NOMO-1 treated with DMSO at 0.1 percent for 48 hours (cell line): ENCODE data around the gene SUCLG1.
"Not testable (repeated sequence)": the region's sequence is repeated elsewhere in the genome, so short reads cannot be mapped to it uniquely, and the experiment has no call there.

ENCODE experiments used
- DNase-seq: peaks from one replicate; lab custom pipeline; 2025; ENCODE audit not compliant: unreplicated experiment; lab: John Stamatoyannopoulos, UW

SUCLG1 gene

DNA sequence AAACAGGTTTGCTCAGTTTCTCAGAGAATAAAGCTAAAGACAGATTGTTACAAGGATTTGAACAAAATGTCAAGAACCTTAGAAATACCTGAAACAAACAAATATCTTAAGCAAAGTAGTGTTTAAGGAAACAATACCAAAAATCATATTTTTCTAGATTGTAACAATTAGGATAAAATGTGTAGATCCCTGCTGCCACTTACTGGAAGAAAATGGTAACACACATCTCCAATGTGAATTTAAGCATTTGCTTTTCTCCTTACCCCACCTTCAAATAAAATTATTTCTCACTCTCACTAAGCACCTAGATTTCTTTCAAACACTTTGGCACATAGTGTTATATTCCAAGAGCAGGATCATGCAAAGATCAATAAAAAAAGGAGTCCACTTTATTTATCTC lies 34.9 kb downstream of the SUCLG1 start:
- DNase-seq = no peak

DNA sequence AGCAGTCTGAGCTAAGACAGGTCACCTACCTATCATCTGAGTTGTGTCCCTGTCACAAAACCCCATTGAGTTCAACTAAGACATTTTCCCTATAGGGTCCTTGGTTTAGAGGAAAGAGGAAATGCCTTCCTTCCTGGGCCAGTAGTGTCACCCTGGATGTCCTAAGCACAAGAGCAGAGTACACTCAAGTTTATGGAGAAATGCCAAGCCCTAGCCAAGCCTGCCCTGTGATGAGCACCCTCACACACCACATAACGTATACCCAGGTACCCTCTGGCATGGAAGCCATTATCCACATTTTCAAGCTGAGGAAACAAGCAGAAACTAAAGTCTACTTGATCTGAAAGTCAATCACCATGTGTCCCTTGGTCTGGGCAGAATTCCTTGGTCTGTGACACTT lies 37.3 kb downstream of the SUCLG1 start:
- no peak for DNase-seq

DNA sequence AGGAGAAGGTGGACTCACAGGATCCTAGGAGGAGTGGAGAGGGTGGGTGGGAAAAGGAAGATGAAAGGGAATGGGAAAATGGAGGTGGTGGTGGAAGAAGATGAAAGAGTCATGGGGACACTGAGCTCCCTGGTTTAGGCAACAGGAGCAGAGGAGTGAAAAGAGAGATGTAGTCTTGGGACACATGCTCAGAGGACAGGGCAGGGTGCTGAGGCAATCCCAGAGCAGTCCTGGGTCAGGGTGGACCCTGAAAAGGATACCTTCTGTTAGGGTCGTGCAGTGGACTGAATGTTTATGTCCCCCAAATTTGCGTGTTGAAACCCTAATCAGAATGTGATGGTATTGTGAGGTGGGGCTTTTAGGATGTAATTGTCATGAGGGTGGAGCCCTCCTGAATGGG lies 37.9 kb downstream of the SUCLG1 start:
- DNase-seq = no peak

DNA sequence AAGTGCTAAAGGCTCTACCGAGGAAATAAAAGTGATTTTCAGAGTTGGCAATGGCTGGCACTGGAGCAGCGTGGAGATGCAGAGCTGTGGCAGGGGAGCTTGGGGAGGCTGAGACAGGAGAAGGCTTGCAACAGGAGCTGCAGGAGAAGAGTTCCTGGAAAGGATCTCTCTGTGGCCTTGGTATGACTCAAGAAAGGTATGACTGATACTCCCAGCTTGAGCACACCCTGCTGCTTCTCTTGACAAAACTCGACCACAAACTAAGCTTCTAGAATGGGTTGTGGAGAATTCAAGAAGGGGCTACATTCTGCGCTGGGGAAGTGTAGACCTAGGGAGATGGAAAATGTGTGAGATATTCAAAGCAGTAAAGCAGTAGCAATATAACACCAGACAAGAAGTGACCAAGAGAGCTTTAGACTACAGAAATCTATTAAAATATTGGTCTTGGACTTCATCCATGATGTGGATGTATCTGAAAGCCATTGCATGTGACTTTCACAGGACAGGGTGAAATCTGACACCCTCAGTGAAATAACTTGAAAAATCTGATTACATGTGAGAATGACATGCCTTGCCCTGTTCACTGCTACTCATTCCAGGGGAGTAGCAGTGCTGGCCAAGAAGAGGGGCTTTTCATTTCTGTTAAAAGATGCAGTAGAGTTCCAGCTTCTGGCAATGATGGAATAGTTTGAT lies 41.5 kb downstream of the SUCLG1 start:
- no peak for DNase-seq

DNA sequence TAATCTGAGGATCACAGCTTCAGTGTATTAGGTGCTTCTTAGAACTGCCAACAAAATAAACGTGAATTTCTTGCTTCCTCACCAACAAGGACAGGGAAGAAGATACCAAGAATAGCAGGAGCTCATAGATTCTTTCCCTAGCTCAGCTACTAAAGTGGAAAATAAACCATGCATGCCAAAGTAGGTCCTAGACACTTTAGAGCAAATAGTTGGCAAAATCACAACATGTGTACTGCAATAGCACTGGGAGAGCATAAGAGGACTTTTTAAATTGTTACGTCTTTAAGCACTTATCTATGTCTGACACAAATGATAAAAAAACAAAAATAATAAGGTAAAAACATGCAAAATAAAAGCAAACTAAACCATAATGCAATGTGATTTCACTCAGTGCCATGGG lies 49.5 kb downstream of the SUCLG1 start:
- no peak for DNase-seq

DNA sequence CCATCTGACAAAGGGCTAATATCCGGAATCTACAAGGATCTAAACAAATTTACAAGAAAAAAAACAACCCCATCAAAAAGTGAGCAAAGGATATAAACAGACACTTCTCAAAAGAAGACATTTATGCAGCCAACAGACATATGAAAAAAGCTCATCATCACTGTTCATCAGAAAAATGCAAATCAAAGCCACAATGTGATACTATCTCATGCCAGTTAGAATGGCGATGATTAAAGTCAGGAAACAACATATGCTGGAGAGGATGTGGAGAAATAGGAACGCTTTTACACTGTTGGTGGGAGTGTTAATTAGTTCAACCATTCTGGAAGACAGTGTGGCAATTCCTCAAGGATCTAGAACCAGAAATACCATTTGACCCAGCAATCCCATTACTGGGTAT lies 57.0 kb downstream of the SUCLG1 start:
- DNase-seq = not testable (repeated sequence)

DNA sequence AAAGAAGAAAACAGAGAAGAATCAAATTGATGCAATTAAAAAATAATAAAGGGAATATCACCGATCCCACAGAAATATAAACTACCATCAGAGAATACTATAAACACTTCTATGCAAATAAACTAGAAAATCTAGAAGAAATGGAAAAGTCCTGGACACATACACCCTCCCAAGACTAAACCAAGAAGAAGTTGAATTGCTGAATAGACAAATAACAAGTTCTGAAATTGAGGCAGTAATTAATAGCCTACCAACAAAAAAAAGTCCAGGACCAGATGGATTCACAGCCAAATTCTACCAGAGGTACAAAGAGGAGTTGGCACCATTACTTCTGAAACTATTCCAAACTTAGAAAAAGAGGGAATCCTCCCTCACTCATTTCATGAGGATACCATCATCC lies 59.2 kb downstream of the SUCLG1 start:
- not testable (repeated sequence) for DNase-seq

DNA sequence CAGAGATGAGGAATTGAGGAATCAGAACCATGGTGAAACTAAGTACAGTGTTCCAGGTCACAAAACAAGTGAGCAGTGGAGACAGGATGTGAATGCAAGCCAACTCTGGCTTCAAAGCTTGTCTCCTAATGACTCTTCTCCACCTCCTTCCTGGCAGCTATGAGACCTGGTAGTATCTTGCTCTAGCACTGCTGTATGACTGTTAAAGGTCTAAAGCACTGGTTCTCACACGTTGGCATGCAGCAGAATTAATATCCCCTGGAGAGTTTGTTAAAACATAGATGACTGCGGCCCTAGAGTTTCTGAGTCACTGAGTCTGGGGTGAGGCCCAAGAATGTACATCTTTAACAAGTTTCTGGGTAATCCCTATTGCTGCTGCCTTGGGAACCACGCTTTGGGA lies 63.3 kb downstream of the SUCLG1 start:
- DNase-seq = no peak

DNA sequence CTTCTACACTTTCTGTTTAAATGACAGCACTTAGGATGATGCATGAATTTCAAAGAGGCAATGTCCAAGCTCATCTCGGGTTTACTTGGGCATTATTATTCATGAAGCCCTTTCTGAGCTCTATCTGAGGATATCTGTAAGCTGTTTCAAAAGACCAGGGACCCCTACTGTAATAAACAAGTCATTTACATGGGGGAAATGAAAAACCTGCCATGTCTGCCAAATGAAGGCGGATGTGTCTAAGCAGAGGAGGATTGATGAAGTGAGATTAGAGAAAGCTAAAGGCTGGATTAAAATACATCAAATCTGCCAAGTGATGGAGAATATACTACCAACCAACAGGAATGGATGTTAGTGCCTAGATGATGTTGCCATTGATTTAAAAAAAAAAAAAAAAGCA lies 64.5 kb downstream of the SUCLG1 start:
- no peak for DNase-seq

DNA sequence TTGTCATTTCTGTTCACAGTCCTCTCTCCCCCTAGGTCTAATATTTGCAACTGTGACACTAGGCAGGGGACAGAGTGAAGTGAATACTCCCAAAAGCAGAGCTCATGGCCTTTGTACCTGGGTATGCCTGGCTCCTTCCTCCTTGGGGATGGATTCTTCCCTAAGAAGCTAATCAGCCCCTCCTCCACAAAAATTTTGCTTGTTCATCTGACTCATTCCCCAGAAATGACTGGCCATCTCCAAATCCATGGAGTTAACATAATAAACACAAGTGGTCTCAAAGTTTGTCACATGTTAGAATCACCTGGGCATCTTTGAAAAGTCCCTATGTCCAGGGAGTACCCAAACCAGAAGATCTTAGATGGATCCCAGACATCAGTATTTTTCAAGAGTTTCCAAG lies 65.3 kb downstream of the SUCLG1 start:
- DNase-seq = no peak

DNA sequence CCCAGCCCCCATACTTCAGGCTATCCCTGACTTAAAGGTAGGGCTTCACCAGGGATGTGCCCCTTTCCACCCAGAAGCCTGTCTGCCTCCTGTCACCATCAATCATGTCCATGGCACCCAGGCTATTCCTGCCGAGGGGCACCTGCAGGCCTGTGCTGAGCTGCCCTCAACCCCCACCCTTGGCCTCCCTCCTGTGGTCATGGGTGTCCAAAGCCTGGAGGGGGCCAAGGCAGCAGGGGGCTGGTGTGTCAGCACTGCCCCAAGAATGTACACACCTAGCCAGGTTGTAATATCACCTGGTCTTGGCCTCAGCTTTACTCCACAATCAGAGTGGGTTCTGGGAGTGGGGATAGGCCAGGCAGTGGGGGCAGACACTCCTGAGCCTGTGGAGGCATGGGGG lies 69.3 kb downstream of the SUCLG1 start:
- no peak for DNase-seq

DNA sequence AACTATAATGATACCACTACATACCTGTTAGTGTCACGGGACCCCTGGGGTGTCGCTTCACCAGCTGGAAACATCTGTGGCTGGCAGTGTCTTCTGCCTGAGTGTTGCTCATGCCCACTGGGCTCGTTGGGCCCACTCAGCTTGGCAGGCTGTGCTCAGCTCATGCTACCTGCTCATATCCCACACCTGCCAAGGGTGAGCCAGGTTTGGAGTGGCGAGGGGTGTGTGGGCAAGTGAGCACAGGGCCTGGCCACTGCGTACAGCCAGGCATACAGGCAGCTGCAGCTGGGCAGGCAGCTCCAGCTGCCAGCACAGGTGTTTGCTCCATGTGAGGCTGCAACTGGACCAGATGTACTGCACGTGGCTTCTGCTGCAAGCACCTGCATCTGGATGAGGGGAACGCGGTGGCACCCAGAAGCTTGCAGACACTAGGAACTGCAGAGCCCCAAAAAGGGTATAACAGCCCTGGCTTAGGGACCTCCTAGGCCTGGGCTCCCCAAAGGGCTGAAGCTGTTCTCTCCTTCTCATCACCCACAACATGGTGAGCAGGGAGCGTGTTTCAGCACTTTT lies 70.1 kb downstream of the SUCLG1 start:
- no peak for DNase-seq

DNA sequence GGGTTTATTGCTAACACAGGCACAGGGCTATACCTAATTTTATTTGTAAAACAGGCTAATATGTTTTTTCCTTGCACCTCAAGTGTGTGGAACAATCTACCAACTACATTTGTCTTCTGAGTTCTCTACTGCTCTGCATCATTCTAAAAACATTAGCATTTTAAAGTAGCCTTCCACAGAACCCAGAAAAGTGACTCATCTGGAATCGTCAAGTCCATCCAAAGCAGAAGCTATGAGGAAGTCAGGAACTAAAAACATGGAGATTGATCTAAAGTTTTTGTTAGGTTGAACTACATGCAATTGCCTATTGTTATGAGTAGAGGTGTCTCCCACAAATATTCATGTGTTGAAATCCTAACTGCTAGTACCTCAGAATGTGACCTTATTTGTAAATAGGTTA lies 70.9 kb downstream of the SUCLG1 start:
- DNase-seq = no peak

DNA sequence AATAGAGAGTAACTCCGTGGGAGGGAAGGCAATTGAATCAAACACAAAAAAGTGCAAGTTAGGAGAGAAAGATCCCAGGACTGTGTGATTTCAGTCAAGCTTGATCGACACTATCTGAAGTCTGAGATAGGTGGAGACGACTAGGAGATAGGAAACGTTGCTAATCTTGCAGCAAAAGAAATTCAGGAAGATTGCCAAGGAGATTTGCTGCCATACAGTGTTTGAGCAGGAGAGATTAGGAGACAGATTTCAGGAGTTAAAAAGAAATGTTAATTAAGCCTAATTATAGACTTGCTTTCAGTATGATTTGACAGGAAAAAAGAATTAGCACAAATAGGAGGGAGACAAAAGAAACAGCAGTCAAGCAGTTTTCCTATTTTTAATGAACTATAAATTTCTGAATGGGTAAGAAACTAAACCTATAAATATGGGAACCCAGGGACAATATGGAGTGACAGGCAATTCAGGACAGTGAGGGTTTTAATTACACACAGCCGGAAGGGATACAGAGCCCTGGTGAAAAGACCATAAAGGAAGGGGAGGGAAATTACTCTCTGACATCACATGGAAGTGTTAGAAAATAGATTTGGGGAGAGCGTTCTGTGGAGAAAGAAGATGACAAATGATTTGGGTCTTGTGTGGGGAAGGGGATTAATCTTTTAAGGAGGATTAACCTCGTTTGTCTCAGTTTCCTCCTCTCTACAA lies 72.6 kb downstream of the SUCLG1 start:
- DNase-seq = no peak

DNA sequence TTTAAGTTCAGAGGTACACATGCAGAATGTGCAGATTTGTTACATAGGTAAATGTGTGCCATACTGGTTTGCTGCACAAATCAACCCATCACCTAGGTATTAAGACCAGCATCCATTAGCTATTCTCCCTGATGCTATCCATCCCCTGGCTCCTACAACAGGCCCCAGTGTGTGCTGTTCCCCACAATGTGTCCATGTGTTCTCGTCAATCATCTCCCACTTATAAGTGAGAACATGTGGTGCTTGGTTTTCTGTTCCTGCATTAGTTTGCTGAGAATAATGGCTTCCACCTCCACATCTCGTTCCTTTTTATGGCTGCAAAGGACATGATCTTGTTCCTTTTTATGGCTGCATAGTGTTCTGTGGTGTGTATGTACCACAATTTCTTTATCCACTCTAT lies 75.8 kb downstream of the SUCLG1 start:
- no peak for DNase-seq

DNA sequence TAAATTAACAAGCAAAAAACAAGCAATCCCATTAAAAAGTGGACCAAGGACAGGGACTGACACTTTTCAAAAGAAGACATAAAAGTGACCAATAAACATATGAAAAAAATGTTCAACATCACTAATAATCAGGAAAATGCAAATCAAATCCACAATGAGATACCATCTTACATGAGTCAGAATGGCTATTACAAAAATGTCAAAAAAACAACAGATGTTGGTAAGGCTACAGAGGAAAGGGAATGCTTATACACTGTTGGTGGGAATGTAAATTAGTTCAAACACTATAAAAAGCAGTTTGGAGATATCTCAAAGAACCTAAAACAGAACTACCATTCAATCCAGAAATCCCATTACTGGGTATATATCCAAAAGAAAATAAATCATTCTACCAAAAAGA lies 78.2 kb downstream of the SUCLG1 start:
- no peak for DNase-seq

DNA sequence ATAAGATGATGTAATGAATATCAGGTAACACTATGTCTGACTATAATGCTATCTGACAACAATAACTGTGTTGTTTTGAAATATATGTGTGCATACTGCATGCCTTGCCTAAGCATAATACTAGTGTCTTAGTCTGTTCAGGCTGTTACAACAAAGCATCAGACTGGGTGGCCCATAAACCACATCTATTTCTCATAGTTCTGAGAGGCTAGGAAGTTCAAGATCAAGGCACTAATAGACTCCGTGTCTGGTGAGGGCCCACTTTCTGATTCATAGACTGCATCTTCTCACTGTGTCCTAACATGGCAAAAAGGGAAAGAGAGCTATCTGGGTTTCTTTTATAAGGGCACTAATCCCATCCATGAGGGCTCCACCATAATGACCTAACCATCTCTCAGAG lies 80.1 kb downstream of the SUCLG1 start:
- DNase-seq = no peak

DNA sequence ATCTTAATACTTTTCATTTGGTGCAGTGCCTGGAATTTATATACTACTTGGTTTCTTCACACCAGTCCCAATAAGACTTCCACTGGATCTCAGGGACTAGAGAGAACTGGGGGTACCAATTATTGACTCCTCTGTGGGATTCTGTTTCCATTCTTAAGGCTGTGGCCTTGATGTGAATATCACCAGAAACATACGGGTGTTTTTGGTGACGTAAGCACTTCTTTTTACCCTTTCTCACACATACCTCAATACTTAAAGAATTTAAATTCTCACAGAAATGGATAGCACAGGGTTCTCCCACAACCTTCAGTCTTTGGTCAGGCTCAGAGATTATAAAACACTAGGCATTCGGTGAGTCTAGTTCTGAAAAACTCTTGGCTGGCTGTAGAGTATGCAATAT lies 84.1 kb downstream of the SUCLG1 start:
- DNase-seq = no peak

DNA sequence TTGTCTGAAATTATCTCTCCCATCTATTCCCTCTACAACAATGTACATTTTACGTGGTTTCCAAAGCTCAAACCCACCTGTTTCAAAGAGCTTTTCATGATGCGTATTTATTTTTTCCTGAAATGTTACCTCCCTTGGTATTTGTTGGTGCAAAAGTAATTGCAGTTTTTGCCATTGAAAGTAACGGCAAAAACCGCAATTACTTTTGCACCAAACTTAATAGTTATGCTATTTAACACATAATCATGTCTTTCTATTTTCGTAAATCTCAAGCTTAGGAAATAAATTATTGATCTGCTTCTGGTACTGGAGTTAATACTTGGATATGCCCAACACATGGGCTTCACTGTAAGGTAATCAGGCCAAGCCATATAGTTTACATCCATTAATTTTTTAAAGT lies 85.2 kb downstream of the SUCLG1 start:
- no peak for DNase-seq
